GM19468 (cell line): ENCODE results near the gene ITPR3.

Experiments
- ATAC-seq: cut with Tn5 transposase; IDR thresholded peaks from one replicate; pipeline ENCODE4 v1.9.1; 2021; ENCODE audit warnings: mild to moderate bottlenecking, moderate library complexity, moderate number of reproducible peaks; ENCODE audit not compliant: unreplicated experiment; ENCODE audit errors: extremely low read depth

Gene ITPR3

GRCh38 chr6:33744895-33745546 is 123.9 kb downstream of the ITPR3 start:
- ATAC-seq = no peak

GRCh38 chr6:33745548-33745947 is 124.4 kb downstream of the ITPR3 start:
- ATAC-seq = no peak
